Measurements from ENCODE around the gene ZFP36L1.
A peak's percentile ranks its signal among the peaks of the same experiment; 100 is the strongest.

The ZFP36L1 gene

GRCh38 chr14:68792979-68793733, at the start of gene ZFP36L1:
TSS of gene ZFP36L1 (minus strand) at chr14:68793067. CDS start at chr14:68792938, 129 bp downstream.
- peak; percentile 97 to 98 for DNase-seq (ENCODE audit: low read depth in 2 of 2)

DNA sequence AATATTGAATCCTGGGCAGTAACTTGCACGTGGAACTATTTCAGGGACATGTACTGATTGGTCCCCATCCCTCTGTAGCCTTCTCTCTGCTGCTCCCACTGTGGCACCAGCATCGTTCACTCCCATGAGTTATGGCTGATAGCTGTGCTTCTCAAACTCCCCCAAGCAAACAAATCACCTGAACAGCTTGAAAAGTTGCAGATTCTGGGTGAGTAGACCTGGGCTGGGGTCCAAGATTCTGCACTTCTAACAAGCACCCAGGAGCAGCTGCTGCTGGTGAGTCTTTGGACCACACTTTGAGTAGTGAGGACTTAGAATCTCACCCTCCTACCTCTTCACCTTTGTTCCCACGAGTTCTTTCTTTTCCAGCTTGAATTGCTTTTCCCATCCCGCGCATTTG, 49.4 kb upstream of the ZFP36L1 start:
- no peak for DNase-seq (ENCODE audit: low read depth in 2 of 2)

GRCh38 chr14:68841016-68841809, 48.3 kb upstream of the ZFP36L1 start:
- DNase-seq (ENCODE audit: low read depth in 2 of 2) = peak in 1 of 2 experiments; percentile 17

DNA sequence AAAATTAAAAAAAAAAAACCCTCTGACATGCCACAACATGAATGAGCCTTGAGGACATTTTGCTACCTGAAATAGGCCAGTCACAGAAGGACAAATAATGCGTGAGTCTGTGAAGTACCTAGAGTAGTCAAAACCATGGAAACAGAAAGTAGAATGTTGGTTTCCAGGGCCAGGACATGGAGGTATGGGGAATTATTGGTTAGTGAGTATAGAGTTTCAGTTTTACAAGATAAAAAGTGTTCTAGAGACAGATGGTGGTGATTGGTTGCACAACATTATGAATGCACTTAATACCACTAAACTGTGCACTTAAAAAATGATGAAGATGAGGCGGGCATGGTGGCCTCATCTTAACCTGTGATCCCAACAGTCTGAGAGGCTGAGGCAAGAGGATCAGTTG, 47.6 kb upstream of the ZFP36L1 start:
- no peak for DNase-seq (ENCODE audit: low read depth in 2 of 2)

DNA sequence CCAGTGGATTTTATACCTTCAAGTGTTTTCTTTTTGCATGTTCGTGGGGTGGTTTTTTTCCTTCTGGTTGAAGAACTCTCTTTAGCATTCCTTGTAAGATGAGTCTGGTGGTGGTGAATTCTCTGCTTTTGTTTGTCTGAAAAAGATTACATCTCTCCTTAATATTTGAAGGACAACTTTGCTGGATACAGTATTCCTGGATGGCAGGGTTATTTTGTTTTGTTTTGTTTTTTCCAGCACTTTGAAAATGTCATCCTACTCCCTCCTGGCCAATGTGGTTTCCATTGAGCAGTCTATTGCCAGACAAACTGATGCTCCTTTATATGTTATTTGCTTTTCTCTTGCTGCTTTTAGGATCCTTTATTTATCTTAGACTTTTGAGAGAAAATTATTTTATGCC, 43.2 kb upstream of the ZFP36L1 start:
- no peak for DNase-seq (ENCODE audit: low read depth in 2 of 2)

GRCh38 chr14:68834816-68835215, 41.9 kb upstream of the ZFP36L1 start:
- DNase-seq (ENCODE audit: low read depth in 2 of 2) = no peak

DNA sequence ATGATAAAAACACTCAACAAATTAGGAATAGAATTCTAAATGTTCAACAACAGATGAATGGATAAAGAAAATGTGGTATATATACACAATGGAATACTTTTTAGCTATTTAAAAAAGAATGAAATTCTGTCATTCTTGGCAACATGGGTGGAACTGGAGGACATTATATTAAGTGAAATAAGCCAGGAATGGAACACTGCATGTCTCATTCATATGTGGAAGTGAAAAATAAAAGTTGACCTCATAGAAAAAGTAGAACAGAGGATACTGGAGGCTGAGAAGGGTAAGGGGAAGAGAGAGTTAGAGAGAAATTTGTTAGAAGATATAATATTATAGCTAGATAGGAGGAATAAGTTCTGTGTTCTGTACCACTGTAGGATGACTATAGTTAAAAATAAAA, 35.8 kb upstream of the ZFP36L1 start:
- DNase-seq (ENCODE audit: low read depth in 2 of 2) = no peak

GRCh38 chr14:68825729-68826128, 32.9 kb upstream of the ZFP36L1 start:
- DNase-seq (ENCODE audit: low read depth in 2 of 2) = no peak

- peak in 1 of 2 experiments; percentile 23 for DNase-seq (ENCODE audit: low read depth in 2 of 2)
Measured at GRCh38 chr14:68824517-68825347, 31.9 kb upstream of the ZFP36L1 start.

DNA sequence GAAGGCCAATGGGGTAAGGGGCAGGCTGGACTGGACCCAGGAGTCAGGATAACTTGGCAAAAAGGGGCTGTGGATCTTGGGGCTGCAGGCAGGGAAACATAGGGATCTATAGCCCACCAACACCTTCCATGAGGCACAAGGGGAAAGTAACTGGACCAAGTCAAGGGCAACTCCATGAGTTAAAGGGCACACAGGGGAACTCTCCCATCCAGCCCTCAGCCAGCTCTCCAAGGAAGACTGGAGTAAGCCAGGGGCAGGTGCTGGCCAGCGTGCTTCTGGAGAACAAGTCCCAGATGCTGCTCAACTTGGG, 31.3 kb upstream of the ZFP36L1 start:
- DNase-seq (ENCODE audit: low read depth in 2 of 2) = no peak

DNA sequence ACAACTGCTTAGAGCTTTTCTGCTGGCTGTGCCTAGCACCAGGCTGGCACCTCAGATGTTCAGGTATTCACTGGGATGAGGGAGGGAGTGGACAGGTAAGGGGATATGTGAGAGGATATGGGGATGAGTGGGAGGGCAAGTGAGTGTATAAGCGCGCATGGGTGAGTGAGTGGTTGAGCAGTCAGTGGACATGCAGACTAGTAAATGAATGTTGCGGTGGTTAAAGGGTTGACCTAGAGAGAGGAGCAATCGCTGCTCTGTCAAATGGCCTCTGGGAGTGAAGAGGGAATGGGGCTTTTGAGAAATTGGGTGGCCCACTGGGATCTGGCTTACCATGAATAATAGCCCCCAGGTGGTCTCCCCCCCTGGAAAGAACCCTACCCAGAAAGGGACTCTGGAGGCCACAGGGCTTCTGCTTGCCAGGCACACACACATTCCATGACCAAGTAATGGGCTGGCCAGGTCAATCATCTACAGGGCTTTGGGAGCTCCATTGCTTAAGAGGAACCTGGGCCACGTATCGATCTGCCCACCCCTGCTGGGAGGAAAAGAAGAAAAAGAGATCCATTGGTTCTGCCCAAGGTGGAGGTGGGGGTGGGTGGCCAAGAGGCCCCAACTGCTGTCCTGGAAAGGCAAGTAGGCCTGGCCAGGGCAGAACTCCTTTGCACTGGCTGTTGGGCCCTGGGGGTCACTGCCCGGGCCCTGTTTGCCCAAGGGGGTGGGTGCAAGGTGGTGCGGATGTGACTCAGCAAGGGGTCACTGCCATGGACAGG, 30.8 kb upstream of the ZFP36L1 start:
- DNase-seq (ENCODE audit: low read depth in 2 of 2) = no peak

DNA sequence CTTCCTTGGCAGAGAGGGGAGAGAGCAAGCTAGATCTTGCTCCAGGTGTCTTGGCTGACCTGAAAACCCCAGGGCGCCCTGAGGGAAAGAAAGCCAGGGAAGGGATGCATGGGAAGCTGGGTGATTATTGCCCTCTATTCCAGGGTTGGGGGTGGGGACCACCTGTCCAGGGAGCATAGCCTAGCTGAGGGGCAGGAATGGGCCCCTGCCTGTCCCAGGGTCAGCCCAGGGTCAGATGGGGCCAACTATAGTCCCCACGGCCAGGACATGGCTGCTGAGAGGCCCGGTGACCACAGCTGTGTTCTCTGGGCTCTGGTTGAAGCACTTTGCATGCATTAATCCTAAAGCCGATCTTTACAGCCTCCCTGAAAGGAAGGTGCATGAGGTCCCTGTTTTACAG, 30.1 kb upstream of the ZFP36L1 start:
- DNase-seq (ENCODE audit: low read depth in 2 of 2) = no peak

DNA sequence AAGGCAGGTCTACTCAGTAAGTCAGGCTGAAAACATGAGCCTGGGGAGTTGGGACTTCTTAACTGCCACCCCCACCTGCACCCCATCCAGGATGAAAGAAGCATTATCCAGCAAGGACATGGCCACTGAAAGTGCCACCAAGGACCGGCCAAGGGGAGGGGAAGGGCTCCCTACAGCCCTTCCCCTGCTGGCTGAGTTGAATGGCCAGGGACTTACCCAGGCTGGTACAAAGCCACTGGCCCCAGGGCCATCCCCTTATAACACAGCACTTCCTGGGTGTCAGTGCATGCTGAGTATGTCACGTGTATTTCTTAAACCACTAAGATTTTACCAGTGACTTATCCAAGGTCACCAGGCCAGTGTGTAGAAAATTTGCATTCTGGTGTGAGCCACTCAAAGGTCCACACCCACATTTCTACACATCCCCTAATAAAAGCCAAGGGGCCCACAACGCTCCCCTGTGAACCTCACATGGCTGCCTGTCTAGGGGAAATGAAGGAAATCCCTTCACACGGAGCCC, 29.3 kb upstream of the ZFP36L1 start:
- no peak for DNase-seq (ENCODE audit: low read depth in 2 of 2)

GRCh38 chr14:68820999-68821683, 28.3 kb upstream of the ZFP36L1 start:
- DNase-seq (ENCODE audit: low read depth in 2 of 2) = no peak

DNA sequence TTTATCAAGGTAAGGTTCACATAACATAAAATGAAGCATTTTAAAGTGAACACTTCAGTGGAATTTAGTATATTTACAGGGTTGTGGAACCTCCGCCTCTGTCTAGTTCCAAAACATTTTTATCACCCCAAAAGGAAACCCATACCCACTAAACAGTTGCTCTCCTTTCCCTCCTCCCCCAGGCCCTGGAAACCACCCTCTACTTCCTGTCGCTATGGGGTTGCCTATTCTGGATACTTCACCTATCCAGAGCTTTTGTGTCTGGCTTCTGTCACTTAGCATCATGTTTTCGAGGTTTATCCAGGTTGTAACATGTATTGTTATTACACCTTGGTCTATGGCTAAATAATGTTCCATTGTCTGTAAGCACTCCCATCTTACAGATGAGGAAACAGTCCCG, 27.7 kb upstream of the ZFP36L1 start:
- no peak for DNase-seq (ENCODE audit: low read depth in 2 of 2)

DNA sequence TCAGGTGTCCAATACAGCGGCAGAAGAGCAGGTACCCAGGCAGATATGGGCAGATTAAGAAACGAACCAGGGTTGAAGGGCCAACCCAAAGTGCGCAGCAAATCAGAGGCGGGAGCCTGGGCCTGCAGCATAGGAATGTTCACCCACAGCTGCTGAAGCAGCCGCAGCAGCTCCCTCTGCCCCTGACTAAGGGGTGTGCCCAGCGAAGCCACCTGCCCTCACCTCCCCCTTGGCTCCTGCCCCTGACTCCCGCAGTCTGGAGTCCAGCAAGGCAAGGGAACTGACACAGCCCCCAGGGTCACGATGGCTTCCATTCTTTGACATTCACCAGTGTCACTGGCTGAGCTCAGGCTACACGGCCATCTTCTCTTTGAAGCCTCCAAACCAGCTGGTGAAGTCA, 27.3 kb upstream of the ZFP36L1 start:
- DNase-seq (ENCODE audit: low read depth in 2 of 2) = no peak

- no peak for DNase-seq (ENCODE audit: low read depth in 2 of 2)
Measured at GRCh38 chr14:68819260-68819691, 26.4 kb upstream of the ZFP36L1 start.

GRCh38 chr14:68817506-68818212, 24.8 kb upstream of the ZFP36L1 start:
- DNase-seq (ENCODE audit: low read depth in 2 of 2) = no peak

- DNase-seq (ENCODE audit: low read depth in 2 of 2) = no peak
Measured at GRCh38 chr14:68816943-68817430, 24.1 kb upstream of the ZFP36L1 start.

Measured in fibroblast of skin of left quadriceps (primary cell).